H9 (cell line): ENCODE data around the gene ASTN2. TPM values are rescaled to one million over a fixed set of nuclear protein-coding genes. Genes with fewer than 3 reads are reported as not detected.

Source experiments
- DNase-seq: peaks from one replicate; pipeline ENCODE4 v3.0.0-alpha.2; 2017
- H2AFZ ChIP-seq: one replicate; pipeline ENCODE4 v1.6.1; 2013; ENCODE audit warnings: mild to moderate bottlenecking, low read length, control low read depth, moderate library complexity
- H2AK5ac ChIP-seq: 2 replicates; pipeline ENCODE4 v1.6.1; 2013; ENCODE audit warnings: low read length, control low read depth, mixed read lengths; ENCODE audit not compliant: insufficient read length
- H2BK120ac ChIP-seq: one replicate; pipeline ENCODE4 v1.6.1; 2013; ENCODE audit warnings: low read depth, mild to moderate bottlenecking, low read length, control low read depth, inconsistent platforms; ENCODE audit not compliant: poor library complexity, severe bottlenecking
- H2BK12ac ChIP-seq: 2 replicates; pipeline ENCODE4 v1.6.1; 2013; ENCODE audit warnings: low read length, control low read depth, mixed read lengths, low read depth; ENCODE audit not compliant: insufficient read length
- H2BK15ac ChIP-seq: 2 replicates; pipeline ENCODE4 v1.6.1; 2013; ENCODE audit warnings: low read depth, low read length, control low read depth
- H2BK20ac ChIP-seq: one replicate; pipeline ENCODE4 v1.6.1; 2013; ENCODE audit warnings: low read depth, mild to moderate bottlenecking, low read length, control low read depth, inconsistent platforms; ENCODE audit not compliant: poor library complexity, severe bottlenecking
- H2BK5ac ChIP-seq: 2 replicates; pipeline ENCODE4 v1.6.1; 2013; ENCODE audit warnings: low read length, control low read depth, mixed read lengths; ENCODE audit not compliant: insufficient read length
- H3K14ac ChIP-seq: 2 replicates; pipeline ENCODE4 v1.6.1; 2013; ENCODE audit warnings: low read length, control low read depth; ENCODE audit not compliant: insufficient read depth
- H3K18ac ChIP-seq: 2 replicates; pipeline ENCODE4 v1.6.1; 2013; ENCODE audit warnings: low read depth, mild to moderate bottlenecking, mixed read lengths, low read length, control low read depth; ENCODE audit not compliant: insufficient read length
- H3K23ac ChIP-seq: 2 replicates; pipeline ENCODE4 v1.6.1; 2013; ENCODE audit warnings: low read length, control low read depth, mixed read lengths, low read depth; ENCODE audit not compliant: insufficient read length
- H3K23me2 ChIP-seq: 2 replicates; pipeline ENCODE4 v1.6.1; 2013; ENCODE audit warnings: low read depth, mild to moderate bottlenecking, mixed read lengths, low read length, control low read depth; ENCODE audit not compliant: insufficient read length, poor library complexity, severe bottlenecking
- H3K27ac ChIP-seq: 2 replicates; pipeline ENCODE4 v1.5.1; 2013; ENCODE audit warnings: low read length, control low read depth, mixed read lengths, low read depth; ENCODE audit not compliant: insufficient read length
- H3K27me3 ChIP-seq: 2 replicates; pipeline ENCODE4 v1.6.1; 2013; ENCODE audit warnings: low read length, control low read depth, inconsistent platforms; ENCODE audit not compliant: insufficient read depth
- H3K4ac ChIP-seq: 2 replicates; pipeline ENCODE4 v1.6.1; 2013; ENCODE audit warnings: low read depth, mild to moderate bottlenecking, control low read depth, inconsistent platforms, low read length, moderate library complexity
- H3K4me1 ChIP-seq: 2 replicates; pipeline ENCODE4 v1.6.1; 2013; ENCODE audit warnings: low read length, control low read depth, inconsistent platforms; ENCODE audit not compliant: insufficient read depth
- H3K4me2 ChIP-seq: 2 replicates; pipeline ENCODE4 v1.6.1; 2013; ENCODE audit warnings: low read length, control low read depth, mixed read lengths; ENCODE audit not compliant: insufficient read length, insufficient read depth
- H3K56ac ChIP-seq: 2 replicates; pipeline ENCODE4 v1.6.1; 2013; ENCODE audit warnings: low read depth, mild to moderate bottlenecking, mixed read lengths, low read length, control low read depth; ENCODE audit not compliant: insufficient read length
- H3K79me1 ChIP-seq: 2 replicates; pipeline ENCODE4 v1.6.1; 2013; ENCODE audit warnings: low read depth, mild to moderate bottlenecking, moderate library complexity, low read length, control low read depth, inconsistent platforms; ENCODE audit not compliant: insufficient read depth, poor library complexity, severe bottlenecking
- H3K79me2 ChIP-seq: 2 replicates; pipeline ENCODE4 v1.6.1; 2013; ENCODE audit warnings: low read length, control low read depth, inconsistent platforms; ENCODE audit not compliant: insufficient read depth
- H3K9ac ChIP-seq: 2 replicates; pipeline ENCODE4 v1.6.1; 2013; ENCODE audit warnings: low read length, control low read depth, mixed read lengths; ENCODE audit not compliant: insufficient read length; ENCODE audit errors: extremely low read depth
- H3K9me3 ChIP-seq: one replicate; pipeline ENCODE4 v1.6.1; 2013; ENCODE audit warnings: low read depth, low read length, inconsistent platforms; ENCODE audit not compliant: control insufficient read depth
- H3T11ph ChIP-seq: one replicate; pipeline ENCODE4 v1.6.1; 2013; ENCODE audit warnings: mild to moderate bottlenecking, low read length, control low read depth, inconsistent platforms
- H4K20me1 ChIP-seq: one replicate; pipeline ENCODE4 v1.6.1; 2013; ENCODE audit not compliant: control insufficient read depth, insufficient read length, insufficient read depth
- H4K5ac ChIP-seq: 2 replicates; pipeline ENCODE4 v1.6.1; 2013; ENCODE audit warnings: low read depth, mild to moderate bottlenecking, mixed read lengths, low read length, control low read depth; ENCODE audit not compliant: insufficient read length
- H4K8ac ChIP-seq: replicated peaks from 2 replicates; pipeline ENCODE4 v1.6.1; 2013; ENCODE audit warnings: low read length, control low read depth, mixed read lengths, low read depth; ENCODE audit not compliant: insufficient read length
- H4K91ac ChIP-seq: 2 replicates; pipeline ENCODE4 v1.6.1; 2013; ENCODE audit warnings: low read depth, mild to moderate bottlenecking, moderate library complexity, mixed read lengths, low read length, control low read depth; ENCODE audit not compliant: insufficient read length
- H3K27ac Mint-ChIP-seq, 3 experiments: 2 replicates in 2 of 3; 3 replicates in 1 of 3; pipeline ENCODE4 v1.8.0; 2020 to 2021; ENCODE audit warnings: mixed read lengths in 3 of 3, mild to moderate bottlenecking in 1 of 3, moderate library complexity in 1 of 3
- H3K27me3 Mint-ChIP-seq: 2 replicates; pipeline ENCODE4 v1.8.0; 2021; ENCODE audit warnings: low read depth, mild to moderate bottlenecking, moderate library complexity, mixed read lengths
- H3K36me3 Mint-ChIP-seq, 3 experiments: 2 replicates in 2 of 3; 3 replicates in 1 of 3; pipeline ENCODE4 v1.8.0; 2020 to 2021; ENCODE audit warnings: low read depth in 3 of 3, mixed read lengths in 3 of 3; ENCODE audit not compliant: insufficient read depth in 1 of 3
- H3K4me1 Mint-ChIP-seq, 2 experiments: 2 replicates each; pipeline ENCODE4 v1.8.0; 2020; ENCODE audit warnings: mixed read lengths in 2 of 2
- H3K4me3 Mint-ChIP-seq, 2 experiments: 2 replicates in 1 of 2; 3 replicates in 1 of 2; pipeline ENCODE4 v1.8.0; 2020 to 2021; ENCODE audit warnings: mild to moderate bottlenecking in 2 of 2, mixed read lengths in 2 of 2, moderate library complexity in 1 of 2
- H3K9me3 Mint-ChIP-seq, 2 experiments: 2 replicates in 1 of 2; 3 replicates in 1 of 2; pipeline ENCODE4 v1.8.0; 2020; ENCODE audit warnings: mild to moderate bottlenecking in 2 of 2, mixed read lengths in 2 of 2, moderate library complexity in 1 of 2
- CTCF ChIP-seq: fragments of 200-600 bp; sonication (generic); conservative IDR thresholded peaks from 3 replicates; pipeline ENCODE4 v1.8.0; 2021; ENCODE audit warnings: antibody characterized with exemption, mild to moderate bottlenecking
- WGBS: extraction: QIAGEN DNeasy Blood & Tissue Kit; methylation state at CpG from one replicate; pipeline ENCODE4 v1.1.7; 2013; ENCODE audit warnings: missing lambda C conversion rate, low lambda C conversion rate, mixed read lengths; ENCODE audit not compliant: insufficient read length; ENCODE audit errors: extremely low coverage; 5-methylcytosine and 5-hydroxymethylcytosine counted together
- total RNA-seq: library from RNA; stranded (reverse); gene quantifications from 2 replicates; pipeline ENCODE4 v1.2.1, GENCODE V29; 2021

ASTN2 gene
- total RNA-seq, 1 experiment from 2014 or later, result 9.7 TPM

DNA sequence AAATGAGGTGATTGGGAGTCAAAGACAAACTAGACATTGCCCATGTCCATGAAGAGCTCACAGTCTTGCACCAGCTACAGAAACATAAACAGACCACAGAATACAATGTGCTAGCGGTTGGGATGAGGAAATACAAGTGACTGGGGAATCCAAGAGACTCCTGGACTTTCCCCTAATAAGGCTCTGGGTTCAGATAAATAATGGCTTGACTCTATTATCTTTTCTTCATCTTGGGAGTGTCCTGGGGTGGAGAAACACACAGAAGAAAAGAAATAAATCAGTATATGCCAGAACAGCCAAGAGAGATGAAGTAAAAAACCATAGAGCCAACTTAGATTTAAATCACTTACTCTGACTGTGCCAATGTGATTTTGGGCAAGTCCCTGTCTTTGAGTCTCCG is 1033.5 kb downstream of the ASTN2 start:
- no peak overlapping the region for H2BK12ac ChIP-seq
- no peaks in the 10 kb centered on the region for H3K9me3 ChIP-seq
- Mint-ChIP-seq H3K9me3 (no peaks in the 10 kb centered on the region), H3K4me3 (no peak overlapping the region), H3K4me1 (peaks cover 0 to 10% of the 10 kb centered on the region in 2 experiments; a peak in 1 of 4 replicates), H3K27ac (no peak overlapping the region), H3K36me3 (no peaks in the 10 kb centered on the region), H3K27me3 (no peaks in the 10 kb centered on the region)
- H3T11ph ChIP-seq, result no peak overlapping the region
- no peak overlapping the region for H4K91ac ChIP-seq
- no peak overlapping the region for H3K14ac ChIP-seq
- H3K79me1 ChIP-seq, result no peaks in the 10 kb centered on the region
- no peaks in the 10 kb centered on the region for H3K27me3 ChIP-seq
- H4K8ac ChIP-seq, result no peak overlapping the region
- H2BK15ac ChIP-seq, result no peak overlapping the region
- no peak for DNase-seq
- no peak overlapping the region for H3K23ac ChIP-seq
- no peak overlapping the region for H3K4me2 ChIP-seq
- H4K20me1 ChIP-seq, result no peaks in the 10 kb centered on the region
- H2BK5ac ChIP-seq, result no peak overlapping the region
- H4K5ac ChIP-seq, result no peak overlapping the region
- H2AFZ ChIP-seq, result no peak overlapping the region
- no CpG with 5 or more reads among the region's 2 CpGs for WGBS
- no peak overlapping the region for H2BK120ac ChIP-seq
- no peak overlapping the region for H3K56ac ChIP-seq
- no peak overlapping the region for H3K27ac ChIP-seq
- no peaks in the 10 kb centered on the region for H3K23me2 ChIP-seq
- H3K79me2 ChIP-seq, result no peaks in the 10 kb centered on the region
- H3K4ac ChIP-seq, result no peak overlapping the region
- no peak overlapping the region for H2AK5ac ChIP-seq
- no peak for TF ChIP-seq CTCF
- H3K4me1 ChIP-seq, result no peaks in the 10 kb centered on the region
- H3K18ac ChIP-seq, result no peak overlapping the region
- H2BK20ac ChIP-seq, result no peak overlapping the region
- no peak overlapping the region for H3K9ac ChIP-seq
